GM21786 (cell line): Measurements from ENCODE around the gene PRAMEF1.
"Not testable (repeated sequence)": the region's sequence is repeated elsewhere in the genome, so short reads cannot be mapped to it uniquely, and the experiment has no call there.

Source experiments
- ATAC-seq: cut with Tn5 transposase; IDR thresholded peaks from one replicate; pipeline ENCODE4 v1.9.1; 2021; ENCODE audit not compliant: unreplicated experiment

Gene PRAMEF1

GRCh38 chr1:12791097-12791496 is at the start of gene PRAMEF1:
TSS of gene PRAMEF1 (plus strand) at chr1:12791397. CDS start at chr1:12793228, 1,831 bp downstream.
- ATAC-seq: not testable (repeated sequence)

GRCh38 chr1:12741946-12742345 is 49.3 kb upstream of the PRAMEF1 start:
- ATAC-seq: no peak

- no peak for ATAC-seq
Measured at GRCh38 chr1:12745126-12745991, 45.8 kb upstream of the PRAMEF1 start.

- ATAC-seq: no peak
Measured at GRCh38 chr1:12745992-12746323, 45.2 kb upstream of the PRAMEF1 start, which contains the start of gene CFAP107. TSS of gene CFAP107 (plus strand) at chr1:12746200. CDS start at chr1:12746431, 231 bp downstream.

GRCh38 chr1:12748778-12749355 is 42.3 kb upstream of the PRAMEF1 start:
- no peak for ATAC-seq

- ATAC-seq: no peak
Measured at GRCh38 chr1:12754738-12755137, 36.5 kb upstream of the PRAMEF1 start.

- no peak for ATAC-seq
Measured at GRCh38 chr1:12756273-12756672, 34.9 kb upstream of the PRAMEF1 start.

GRCh38 chr1:12756768-12757413 is 34.3 kb upstream of the PRAMEF1 start:
- no peak for ATAC-seq

- ATAC-seq: no peak
Measured at GRCh38 chr1:12757836-12758235, 33.4 kb upstream of the PRAMEF1 start.

GRCh38 chr1:12760256-12760795 is 30.9 kb upstream of the PRAMEF1 start:
- ATAC-seq: no peak

- ATAC-seq: no peak
Measured at GRCh38 chr1:12761781-12762180, 29.4 kb upstream of the PRAMEF1 start.

- no peak for ATAC-seq
Measured at GRCh38 chr1:12762766-12763165, 28.4 kb upstream of the PRAMEF1 start.

- no peak for ATAC-seq
Measured at GRCh38 chr1:12763479-12763878, 27.7 kb upstream of the PRAMEF1 start.

- no peak for ATAC-seq
Measured at GRCh38 chr1:12764016-12764415, 27.2 kb upstream of the PRAMEF1 start.

GRCh38 chr1:12769031-12769430 is 22.2 kb upstream of the PRAMEF1 start:
- ATAC-seq: no peak

GRCh38 chr1:12769976-12770505 is 21.2 kb upstream of the PRAMEF1 start:
- no peak for ATAC-seq

- no peak for ATAC-seq
Measured at GRCh38 chr1:12770620-12771019, 20.6 kb upstream of the PRAMEF1 start.

GRCh38 chr1:12771186-12771585 is 20.0 kb upstream of the PRAMEF1 start:
- ATAC-seq: no peak

- ATAC-seq: no peak
Measured at GRCh38 chr1:12772520-12772919, 18.7 kb upstream of the PRAMEF1 start.

GRCh38 chr1:12773438-12773837 is 17.8 kb upstream of the PRAMEF1 start, which contains the start of gene PRAMEF12:
TSS of gene PRAMEF12 (plus strand) at chr1:12773738. CDS start at chr1:12774868, 1,130 bp downstream.
- ATAC-seq: no peak

GRCh38 chr1:12774801-12775345 is 16.3 kb upstream of the PRAMEF1 start:
- ATAC-seq: no peak
